IPS DF 19.7 (cell line): ENCODE data around the gene C12orf76.
A peak's percentile ranks its signal among the peaks of the same experiment; 100 is the strongest.
"Not testable (repeated sequence)": the region's sequence is repeated elsewhere in the genome, so short reads cannot be mapped to it uniquely, and the experiment has no call there.

Experiments used
- DNase-seq: peaks from one replicate; pipeline ENCODE4 v3.0.0-alpha.2; 2013; ENCODE audit warnings: low read depth, low spot score

Gene C12orf76

DNA sequence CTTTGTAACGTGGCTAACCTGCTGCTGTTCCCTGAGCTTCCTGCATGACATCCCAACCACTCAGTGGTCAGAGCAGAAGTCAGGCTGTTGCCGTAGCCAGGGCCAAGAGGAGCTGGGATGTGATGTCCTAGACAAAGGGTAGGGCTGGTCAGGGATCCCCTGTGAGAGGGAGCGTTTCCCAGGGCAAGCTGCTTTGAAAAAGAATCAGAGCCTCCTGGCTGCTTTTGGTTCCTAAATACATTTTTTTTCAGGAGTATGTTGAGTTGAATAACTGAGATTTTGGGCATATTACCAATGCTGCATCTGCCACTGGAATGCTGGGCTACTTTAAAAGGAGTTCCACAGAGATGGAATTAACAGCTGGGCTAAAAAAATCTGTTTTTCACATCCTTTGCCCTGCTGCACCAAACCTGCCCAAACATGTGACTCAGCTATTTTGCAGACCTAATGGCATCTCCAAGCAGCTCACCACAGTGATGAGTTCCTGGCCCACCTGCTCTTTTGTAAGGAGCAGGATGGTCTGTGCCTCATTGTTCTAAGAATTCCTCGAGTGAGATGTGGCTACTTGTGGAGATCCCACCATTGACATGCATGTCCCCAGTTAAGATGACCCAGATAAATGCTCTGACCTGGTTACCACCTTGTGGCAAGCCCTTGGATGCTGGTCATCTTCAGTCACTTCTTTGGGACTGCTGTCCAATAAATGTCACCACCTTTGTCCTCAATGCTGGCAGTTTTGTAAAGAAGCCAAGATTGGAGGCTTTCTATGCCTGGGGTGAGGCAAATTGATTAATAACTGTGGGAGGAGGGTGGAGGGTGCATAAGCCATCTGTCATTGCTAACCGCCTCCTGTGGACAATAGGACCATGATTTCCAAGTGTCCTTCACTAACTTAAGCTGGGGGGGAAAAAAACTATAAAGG lies 25.0 kb downstream of the C12orf76 start:
- DNase-seq = no peak

DNA sequence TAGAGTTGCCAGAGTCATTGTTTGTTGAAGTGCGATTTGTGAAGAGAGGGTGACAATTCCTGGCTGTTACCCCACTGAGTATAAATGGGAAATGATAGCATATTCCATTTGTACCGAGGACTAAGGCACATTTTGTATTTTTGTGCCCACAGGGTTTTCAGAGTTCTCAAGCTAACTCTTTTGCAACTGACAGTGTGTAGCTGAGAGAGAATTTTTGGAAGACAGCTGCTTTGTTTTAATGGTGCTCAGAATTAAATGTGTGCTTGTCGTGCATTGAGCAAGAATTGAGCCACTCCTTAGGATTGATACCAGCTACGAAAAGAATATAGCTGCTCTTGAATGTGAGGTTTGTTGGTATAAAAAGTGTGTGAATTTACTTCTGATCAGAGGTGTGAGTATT lies 27.4 kb downstream of the C12orf76 start:
- DNase-seq = no peak

DNA sequence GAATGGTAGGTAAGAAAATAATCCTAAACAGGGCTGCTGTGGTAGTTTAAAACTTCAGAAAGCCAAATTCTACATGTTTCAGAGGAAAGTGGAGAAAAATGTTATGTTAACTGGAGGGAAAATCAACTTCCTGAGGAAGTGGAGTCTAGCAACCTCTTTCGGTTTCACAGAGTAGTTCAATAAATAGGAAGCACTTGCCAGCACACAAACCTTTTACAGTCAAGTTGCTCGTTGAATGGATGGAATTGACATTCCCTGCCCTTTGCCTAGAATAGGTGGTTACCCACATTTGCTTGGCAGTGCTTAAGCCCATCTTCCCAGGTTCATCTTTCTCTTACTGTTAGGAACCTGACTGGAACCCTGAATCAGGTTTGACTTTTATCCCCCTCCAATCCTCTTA lies 33.2 kb downstream of the C12orf76 start:
- no peak for DNase-seq

DNA sequence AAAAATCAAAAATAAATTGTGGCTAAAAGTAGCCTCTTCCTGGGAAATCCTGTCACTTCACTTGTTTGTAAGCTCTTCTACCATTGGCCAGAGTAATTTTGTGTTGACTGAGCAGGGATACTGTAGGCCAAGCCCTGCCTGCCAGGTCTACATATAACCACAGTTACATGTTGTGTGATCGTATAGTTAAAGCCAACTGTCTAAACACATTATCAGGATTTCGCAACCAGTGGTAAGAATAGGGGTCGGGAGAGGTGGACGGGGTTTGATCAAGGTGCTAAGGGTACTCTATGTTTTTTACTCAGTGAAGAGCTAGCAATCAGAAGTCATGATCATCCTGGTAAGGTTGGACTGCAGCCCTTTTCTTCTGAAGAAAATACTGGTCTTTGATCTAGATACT lies 35.7 kb downstream of the C12orf76 start:
- no peak for DNase-seq

DNA sequence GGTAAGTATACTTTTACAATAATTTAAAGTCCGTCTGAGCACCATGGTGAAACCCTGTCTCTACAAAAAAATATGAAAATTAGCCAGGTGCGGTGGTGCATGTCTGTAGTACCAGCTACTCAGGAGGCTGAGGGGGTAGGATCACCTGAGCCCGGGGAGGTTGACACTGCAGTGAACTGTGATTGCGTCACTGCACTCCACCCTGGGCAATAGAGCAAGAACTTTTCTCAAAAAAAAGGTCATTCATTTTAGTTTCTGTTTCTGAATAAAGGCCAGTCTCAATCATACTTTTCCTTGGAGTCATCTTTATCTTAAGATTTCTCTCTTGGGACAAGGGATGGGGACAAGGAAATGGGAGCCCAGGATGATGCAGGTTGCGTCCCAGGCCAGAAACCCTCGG lies 36.2 kb downstream of the C12orf76 start:
- DNase-seq = no peak

DNA sequence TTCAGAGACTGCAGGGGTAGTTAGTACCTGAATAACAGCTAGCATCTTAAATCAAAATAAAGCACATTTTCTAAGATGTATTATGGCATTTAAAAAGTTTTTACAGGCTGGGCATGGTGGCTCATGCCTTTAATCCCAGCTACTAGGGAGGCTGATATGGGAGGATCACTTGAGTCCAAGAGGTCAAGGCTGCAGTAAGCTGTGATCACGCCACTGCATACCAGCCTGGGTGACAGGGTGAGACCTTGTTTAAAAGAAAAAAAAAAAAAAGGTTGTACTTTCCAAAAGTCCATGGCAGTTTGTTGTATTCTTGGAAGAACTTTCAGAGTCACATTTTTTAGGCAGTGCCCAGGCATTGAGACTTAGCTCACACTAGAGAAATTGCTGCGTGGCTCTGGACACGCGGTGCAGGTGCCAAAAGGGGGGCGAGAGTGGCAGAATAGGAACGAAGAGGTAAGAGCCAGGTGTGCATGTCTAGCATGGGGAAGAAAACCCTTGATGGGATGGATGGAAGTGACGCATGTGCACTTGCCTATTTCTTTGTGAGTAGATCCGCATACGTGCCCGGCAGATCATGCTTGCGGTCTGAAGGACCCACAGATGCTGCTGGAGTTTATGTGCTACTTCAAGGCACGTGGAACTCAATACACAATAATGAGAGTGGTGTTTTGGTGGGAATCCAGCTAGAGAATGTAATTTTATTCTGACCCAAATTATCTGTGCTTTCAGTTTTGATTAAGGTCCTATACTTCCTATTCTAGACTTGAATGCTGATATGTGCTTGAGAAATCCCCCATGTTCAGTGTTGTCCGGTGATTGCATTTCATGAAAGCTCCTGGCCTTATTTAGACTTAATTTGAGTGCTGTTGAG lies 37.2 kb downstream of the C12orf76 start:
- DNase-seq = no peak

DNA sequence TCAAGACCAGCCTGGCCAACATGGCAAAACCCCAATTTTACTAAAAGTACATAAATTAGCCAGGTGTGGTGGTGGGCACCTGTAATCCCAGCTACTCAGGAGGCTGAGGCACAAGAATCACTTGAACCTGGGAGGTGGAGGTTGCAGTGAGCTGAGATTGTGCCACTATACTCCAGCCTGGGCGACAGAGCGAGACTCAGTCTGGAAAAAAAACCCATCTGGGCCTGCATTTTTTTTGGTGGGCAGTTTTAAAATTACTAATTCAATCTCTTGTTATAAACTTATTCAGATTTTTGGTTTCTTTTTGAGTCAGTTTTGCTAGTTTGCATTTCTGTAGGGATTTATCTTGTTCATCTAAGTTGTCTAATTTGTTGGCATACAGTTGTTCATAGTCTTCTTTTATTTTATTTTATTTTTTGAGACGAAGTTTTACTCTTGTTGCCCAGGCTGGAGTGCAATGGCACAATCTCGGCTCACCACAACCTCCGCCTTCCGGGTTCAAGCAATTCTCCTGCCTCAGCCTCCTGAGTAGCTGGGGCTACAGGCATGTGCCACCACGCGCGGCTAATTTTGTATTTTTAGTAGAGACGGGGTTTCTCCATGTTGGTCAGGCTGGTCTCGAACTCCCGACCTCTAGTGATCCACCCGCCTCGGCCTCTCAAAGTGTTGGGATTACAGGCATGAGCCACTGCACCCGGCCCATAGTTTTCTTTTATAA lies 39.5 kb downstream of the C12orf76 start:
- not testable (repeated sequence) for DNase-seq

DNA sequence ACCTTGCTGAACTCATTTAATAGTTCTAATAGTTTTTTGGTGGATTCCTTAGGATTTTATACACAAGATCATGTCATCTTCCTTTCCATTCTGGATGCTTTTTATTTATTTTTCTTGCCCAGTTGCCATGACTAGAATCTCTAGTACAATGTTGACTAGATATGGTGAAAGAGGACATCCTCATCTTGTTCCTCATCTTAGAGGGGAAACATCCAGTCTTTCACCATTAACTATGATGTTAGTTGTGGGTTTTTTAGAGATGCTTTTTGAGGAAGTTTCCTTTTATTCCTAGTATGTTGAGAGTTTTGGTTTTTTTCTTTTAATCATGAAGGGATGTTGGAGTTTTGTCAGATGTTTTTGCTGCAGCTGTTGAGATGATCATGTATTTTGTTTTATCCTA lies 40.4 kb downstream of the C12orf76 start:
- DNase-seq = no peak

DNA sequence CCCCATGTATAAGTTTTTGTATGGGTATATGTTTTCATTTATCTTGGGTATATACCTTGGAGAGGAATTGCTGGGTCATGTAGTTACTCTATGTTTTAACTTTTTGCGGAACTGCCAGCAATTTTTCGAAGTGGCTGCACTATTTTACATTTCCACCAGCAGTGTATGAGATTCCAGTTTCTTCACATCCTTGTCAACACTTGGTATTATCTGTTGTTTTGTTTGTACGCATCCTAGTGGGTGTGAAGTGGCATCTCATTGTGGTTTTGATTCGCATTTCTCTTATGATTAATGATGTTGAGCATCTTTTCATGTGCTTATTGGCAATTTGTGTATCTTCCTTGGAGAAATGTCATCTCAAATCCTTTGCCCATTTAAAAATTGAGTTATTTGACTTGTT lies 42.2 kb downstream of the C12orf76 start:
- no peak for DNase-seq

DNA sequence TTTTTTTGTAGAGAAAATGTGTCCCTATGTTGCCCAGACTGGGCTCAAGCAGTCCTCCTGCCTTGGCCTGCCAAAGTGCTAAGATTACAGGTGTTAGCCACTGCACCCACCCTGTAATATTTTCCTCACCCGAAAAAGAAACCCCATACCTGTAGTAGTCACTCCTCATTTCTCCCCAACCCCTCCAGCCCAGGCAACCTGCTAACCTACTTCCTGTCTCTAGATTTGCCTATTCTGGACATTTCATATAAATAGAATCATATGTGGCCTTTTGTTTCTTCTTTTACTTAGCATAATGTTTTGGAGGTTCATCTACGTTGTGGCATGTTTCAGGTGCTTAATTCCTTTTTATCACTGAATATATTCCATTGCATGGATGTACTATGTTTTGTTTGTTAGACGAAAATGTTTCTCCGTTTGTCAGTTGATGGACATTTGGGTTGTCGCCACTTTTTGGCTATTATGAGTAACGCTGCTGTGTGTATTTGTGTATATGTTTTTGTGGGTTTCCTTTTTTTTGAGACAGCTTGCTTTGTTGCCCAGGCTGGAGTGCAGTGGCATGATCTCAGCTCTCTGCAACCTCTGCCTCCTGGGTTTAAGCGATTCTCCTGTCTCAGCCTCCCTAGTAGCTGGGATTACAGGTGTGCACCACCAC lies 42.9 kb downstream of the C12orf76 start:
- no peak for DNase-seq

DNA sequence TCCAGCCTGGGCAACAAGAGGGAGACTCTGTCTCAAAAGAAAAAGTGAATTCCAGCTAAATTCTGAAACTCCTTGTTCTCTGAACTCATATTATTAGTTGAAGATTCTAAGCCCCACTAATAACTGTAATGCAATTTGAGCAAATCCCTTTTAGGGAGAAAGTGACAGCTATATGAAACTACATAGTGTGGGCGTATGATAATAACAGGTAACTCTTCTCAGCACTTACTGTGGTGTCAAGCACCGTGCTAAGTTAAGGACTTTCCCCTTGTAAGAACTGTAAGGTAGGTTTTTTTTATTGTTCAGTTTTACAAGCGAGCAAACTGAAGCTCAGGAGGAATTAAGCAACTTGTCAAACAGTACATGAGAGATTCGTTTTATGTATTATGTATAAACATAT lies 43.7 kb downstream of the C12orf76 start:
- DNase-seq = no peak

DNA sequence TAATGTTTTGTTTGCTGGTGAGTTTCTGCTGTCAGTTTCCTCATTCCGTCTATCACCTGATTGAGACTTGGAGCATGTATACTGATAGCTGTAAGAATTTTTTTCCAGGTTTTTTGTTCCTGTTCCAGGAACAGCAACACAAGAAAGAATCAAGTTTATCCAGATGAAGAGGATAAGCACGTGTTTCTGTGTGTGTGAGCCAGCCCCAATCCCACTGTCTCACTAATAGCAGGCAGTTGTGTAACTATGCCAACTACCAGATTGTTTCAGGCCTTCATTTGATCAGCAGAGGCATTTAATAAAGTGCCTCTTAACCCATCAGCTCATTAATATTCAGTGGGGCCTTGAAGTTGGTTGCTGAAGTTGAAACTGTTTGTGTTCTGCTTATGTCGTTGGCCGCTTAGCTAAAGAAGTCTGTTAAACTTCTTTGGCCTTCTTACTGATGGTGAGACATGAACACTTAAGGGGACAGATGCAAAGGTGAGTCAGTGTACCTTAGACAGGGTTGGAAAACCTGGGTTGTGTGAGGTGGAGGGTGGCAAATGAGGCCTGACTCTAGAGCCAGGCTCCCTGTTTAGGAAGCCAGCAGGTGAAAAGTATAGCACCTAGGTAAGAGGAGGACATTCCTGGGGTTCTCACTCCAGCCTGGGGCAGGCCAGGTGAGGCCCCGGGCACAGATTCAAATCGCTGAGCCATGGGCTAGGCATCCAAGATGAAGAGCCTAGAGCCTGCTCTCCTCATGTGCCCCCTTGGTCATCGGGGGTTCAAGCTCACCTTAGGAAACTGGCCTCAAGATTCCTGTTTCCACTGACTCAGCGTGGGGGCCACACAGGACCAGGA lies 45.4 kb downstream of the C12orf76 start:
- DNase-seq = no peak

DNA sequence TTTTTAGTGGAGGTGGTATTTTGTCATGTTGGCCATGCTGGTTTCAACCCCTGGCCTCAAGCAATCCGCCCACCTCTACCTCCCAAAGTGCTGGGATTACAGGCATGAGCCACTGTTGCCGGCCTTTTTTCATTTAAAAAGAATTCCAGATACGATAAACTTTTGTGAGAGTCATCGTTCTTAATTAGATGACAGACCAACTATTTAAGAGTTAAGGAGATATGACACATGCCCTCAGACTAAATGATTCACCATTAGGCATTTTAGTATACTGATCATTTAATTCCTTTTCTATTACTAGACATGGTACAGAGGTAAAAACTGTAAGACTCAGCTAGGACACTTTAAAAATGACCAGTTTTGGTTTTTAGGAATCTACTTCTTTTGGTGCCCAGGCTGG lies 46.7 kb downstream of the C12orf76 start:
- DNase-seq = no peak

DNA sequence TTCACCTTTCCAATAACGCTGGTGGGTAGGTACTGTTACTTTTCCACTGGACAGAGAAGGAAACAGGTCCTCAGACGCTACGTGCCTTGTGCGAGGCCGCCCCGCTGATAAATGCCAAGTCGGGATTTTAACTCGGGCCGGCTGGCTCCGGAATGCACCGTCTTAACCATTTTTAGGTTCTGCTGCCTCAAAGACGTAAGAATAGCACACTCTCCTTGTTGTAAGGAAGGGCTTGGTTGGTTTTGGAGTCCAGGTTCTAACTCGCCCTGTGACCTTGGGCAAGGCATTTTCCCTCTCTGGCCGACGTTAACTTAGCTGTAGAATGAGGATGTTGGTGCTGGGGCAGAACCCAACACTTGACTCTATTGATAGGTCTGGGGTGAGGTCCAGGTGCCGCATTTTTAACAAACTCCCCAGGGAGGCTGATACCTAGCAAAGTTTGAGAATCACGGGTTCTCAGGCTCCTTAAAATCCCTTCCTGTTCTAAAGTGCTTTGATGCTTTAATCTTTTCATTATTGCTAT lies 48.3 kb downstream of the C12orf76 start:
- no peak for DNase-seq

DNA sequence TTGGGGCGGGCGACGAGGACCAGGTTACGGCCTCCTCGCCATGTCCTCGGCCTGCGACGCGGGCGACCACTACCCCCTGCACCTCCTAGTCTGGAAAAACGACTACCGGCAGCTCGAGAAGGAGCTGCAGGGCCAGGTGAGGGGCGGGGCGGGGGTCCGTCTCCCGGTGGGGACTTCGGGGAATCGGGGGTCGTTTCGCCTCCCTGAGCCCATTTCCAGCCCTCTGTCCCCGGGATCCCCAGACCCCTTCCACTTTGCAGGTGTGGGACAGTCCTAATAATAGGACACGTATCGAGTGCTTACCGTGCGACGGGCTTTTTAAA lies 48.7 kb downstream of the C12orf76 start:
- no peak for DNase-seq

DNA sequence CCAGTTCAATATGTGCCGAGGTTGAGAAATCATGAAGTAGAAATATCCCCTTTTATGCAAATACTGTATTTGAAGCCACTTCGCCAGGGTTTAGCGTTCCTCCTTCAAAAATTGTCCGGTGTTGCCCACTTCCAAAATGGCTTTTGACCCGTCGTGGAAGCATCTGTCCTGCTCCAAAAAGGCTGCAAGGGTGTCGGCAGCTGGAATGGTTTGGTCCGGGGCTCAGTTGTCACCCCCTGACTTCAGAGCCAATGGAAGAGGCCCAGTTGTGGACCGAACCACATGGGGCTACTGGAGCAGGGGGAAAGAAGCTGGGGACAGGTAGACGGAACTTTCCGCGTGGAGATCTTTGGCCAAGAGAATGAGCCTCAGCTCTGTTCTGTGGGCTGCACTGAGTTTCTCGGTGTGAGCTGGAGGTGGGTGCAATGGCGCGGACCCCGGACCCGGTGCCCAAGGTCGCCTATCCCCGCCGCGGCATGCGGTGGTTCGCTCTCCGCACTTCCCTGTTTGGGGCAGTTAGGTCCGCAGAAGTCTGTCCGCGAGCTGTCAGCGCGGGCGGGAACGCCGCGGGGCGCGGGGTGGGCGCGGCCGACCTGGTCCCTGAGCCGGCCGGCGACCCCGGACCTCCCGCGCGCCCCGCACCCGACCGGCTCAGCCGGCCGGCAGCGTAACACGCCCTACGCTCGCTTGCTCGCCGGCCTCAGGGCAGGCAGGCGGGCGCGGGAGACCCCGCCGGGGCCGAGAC lies 49.2 kb downstream of the C12orf76 start, which contains the start of gene ANKRD13A:
Gene ANKRD13A, plus strand, starts transcription at position 527 of the 745 bp plus-strand sequence. CDS start 259 bp downstream, outside the sequence.
- peak; percentile 75 for DNase-seq

DNA sequence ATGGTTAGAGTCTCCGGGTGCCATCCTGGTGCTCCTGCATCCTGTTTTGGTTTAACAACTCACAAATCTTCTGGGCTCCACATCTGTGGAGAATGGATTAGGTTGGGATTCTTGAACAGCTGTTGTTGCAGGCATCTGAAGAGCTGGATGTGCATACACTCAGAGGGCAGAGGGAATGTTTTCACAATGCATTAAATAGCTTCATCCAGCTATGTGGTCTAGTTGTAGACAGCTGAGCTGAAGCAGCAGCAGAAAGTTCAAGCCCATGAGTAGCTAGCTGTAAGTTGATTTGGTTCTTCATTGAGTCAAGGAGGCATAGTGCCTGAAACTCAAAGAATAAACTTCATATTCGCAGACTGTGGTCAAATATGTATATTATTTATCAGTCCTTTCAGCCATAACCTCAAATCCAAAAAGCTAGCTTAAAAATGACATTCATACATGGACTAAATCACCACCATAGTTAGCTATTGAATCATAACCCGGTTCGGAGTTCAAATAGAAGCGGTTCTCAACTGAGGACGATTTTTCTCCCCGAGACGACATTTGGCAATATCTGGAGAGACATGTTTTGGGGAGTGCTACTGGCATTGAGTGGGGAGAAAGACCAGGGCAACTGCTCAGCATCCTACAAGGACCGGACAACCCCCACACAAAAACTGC lies 50.0 kb downstream of the C12orf76 start:
- DNase-seq = no peak

DNA sequence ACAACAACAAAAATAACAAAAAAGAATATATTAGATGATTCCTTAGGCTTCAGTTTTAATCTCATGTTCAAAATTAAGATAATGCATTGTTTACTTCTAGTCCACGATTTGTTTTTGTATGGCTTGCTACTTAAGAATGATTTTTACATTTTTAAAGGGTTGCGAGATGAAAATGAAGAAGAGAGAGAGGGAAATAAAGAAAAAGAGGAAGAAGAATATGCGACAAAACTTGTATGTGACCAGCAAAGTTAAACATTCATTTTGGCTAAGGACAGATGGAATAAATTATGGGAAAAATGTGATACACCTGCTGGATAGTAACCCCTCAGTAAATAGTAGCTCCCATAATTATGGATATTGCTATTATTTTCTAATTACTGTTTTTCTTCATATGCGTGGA lies 50.9 kb downstream of the C12orf76 start:
- no peak for DNase-seq

DNA sequence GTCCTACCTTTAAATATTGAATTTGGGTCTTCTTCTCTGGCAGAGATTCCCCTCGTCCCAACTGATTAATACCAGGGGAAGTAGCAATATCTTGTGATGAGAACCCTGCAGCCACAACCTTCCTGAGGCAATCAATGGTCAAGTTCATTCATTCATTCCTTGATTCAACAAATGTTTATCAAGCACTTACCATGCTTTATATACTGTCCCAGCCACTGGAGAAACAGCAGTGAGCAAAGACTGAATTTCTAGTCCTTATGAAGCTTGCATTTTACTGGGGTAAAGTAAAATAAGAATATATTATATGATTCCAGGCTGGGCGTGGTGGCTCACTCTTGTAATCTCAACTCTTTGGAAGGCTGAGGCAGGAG lies 51.9 kb downstream of the C12orf76 start:
- DNase-seq = no peak
